Activated CD4-positive, CD25-positive, alpha-beta regulatory T cell (primary cell): Measurements from ENCODE around the gene ANTXR1.

Experiments
- DNase-seq, 4 experiments: peaks; one replicate each; lab custom pipeline; 2025; lab: John Stamatoyannopoulos, UW

Gene ANTXR1

DNA sequence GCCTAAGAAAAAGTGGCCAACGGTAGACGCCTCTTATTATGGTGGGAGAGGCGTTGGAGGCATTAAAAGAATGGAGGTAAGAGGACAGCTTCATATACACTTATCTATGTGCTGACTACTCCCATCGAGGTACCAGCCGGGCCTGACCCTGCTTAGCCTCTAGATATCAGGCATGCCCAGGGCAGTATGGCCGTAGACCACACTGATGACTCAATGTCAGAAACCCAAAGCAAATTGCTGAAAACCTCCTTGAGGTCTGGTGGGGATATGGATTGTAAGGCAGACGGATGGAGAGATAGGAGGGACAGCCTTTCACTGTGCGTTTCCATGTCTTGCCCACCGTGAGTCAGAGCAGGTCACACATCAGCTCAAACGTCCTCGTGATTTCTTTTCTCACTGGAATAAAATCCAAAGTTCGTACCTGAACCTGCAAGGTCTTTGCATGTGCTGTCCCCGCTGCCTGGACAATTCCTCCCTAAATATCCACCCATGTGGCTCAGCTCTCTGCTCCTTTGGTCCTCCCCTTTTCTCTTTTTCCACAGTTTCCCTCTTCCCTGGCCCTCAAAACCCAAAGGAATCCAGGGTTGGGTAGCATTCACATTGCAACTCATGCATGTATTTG lies 168.9 kb downstream of the ANTXR1 start:
- no peak for DNase-seq

DNA sequence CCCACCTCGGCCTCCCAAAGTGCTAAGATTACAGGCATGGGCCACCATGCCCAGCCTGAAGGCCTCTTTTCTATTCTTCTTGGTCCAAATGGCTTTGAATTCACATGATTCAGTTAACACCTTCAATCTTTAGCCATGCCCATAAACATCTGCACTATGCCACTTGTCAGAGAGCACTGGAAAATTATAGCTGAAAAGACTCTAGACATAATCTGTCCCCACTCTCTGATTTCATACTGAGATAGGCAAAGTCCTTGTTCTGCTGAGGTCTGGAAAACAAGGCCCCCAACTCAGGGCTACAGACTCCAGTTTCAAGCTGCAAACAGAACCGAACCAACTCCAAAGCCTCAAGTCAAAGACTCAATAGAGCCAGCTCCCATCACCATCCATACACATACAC lies 170.7 kb downstream of the ANTXR1 start:
- no peak for DNase-seq

DNA sequence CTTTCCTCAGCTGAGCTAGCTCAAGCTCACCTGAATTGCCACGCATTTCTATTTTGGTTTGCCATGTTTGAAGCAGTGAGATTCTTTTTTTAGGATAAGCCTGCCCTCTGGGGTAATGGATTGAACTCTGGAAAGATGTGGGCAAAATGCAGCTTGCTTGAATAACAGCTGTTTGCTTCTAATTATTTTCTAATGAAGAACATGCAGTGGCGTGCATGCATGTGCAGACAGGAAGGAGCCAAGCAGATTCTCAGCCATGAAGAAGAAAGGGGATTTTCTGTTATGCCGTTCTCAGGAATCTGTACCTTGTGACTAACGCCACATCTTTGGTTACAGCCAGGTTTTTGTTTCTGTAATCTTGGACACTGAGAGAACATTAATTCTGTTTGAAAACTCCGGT lies 171.2 kb downstream of the ANTXR1 start:
- no peak for DNase-seq

DNA sequence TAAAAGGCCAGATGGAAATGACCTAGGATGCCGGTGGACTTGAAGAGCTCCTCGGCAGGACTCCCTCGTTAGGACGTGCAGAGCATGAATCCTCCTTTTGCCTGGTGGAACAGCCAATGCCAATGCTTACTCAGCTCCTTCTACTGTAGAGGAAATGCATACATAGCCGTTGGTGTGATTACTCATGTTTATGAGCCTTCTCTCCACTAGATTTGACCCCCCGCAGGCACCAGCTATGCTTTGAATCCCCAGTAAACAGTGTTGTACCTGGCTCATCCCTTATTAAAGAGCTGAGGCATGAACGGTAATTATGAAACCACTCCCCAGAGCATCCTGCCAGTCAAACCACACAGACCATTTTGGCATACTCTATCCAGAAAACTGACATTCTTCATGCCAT lies 172.8 kb downstream of the ANTXR1 start:
- DNase-seq: no peak

DNA sequence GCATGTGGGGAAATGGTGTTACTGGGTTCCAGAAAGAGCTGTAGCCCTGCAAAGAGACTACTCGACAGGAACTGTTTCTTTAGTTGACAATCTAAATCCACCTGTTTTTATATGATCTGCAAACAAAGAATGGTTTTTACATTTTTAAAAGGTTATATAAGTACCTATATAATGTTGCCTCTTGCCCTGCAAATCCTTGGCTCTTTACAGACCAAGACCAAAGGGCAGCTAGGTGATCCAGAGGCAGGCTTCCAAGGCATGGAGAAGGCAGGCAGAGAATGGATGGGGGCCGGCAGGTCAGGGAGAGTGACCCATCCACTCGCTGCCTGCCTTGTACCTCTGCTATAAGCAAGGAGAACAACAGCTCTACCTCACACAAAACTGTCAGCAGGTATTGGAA lies 173.6 kb downstream of the ANTXR1 start:
- DNase-seq: no peak

DNA sequence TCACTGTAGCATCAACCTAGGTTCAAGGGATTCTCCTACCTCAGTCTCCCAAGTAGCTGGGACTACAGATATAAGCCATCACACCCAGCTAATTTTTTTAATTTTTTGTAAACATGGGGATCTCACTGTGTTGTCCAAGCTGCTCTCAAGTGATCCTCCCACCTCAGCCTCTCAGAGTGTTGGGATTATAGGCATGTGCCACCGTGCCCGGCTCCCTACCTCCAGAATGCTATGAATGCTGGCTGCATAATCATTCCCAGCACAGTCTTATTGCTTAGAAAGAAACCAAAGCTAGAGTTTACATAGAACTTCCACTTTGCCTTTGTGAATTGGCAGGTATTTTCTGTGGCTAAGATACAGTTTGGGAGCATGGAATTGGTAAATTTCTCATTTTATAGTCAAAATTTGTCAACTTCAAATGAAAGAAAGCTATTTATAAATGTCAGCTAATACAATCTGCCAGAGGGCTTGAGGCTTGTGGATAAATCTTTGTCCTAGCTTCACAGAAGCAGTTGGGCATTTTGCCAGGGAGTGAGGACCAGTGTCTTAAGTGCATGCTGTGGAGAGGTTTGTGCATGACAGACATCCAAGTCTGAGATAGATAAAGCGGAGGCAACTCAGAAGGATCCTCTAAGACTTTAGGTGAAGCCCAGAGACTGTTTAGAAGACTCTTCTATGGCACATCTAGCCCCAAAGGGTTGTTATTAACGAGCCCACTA lies 175.4 kb downstream of the ANTXR1 start:
- no peak for DNase-seq

DNA sequence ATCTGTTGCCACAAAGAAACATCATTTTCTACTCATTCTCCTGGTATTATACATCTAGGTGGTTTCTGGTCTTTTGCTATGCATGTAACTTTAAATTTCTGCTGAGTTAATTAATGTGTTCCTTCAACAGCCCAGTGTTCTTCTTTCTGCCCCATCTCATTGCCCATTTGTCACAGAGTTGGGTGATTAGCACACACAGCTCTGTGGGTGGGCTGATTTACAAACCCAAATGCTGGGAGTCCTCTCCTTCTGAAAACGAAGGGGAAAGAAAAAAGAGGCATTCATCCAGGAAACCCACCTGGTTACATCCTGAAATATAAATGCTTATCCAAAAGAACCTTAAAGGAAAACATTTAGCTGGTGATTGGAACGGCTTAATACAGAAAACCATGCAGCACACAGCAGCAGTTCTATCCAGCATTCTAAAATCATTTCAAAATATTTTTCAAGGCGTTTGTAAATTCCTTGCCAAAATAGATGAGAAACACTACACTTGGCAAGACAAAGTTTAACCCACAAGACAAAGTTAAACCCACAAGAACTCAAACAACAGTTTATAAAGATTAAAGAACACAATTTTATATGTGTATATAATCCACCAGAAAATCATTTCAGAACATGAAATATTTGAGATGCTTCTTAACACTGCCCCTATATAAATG lies 177.9 kb downstream of the ANTXR1 start:
- DNase-seq: no peak

DNA sequence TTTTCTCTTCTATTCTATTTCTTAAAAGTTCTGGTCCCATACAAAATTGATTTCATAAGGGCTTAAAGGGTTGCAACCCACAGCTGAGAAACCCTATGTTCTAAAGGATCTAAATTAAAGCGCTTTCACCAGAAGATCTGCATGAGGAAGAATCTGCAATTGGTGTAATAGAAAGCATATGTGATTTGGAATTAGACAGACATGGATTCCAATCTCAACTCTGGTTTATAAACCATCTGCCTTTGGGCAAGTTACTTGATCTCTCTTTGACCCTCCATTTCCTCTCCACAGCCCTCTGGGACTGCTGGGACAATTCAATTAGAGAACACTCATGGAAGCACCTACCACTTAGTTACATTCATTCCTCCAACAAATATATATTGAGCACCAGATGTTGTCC lies 178.7 kb downstream of the ANTXR1 start:
- DNase-seq: no peak

DNA sequence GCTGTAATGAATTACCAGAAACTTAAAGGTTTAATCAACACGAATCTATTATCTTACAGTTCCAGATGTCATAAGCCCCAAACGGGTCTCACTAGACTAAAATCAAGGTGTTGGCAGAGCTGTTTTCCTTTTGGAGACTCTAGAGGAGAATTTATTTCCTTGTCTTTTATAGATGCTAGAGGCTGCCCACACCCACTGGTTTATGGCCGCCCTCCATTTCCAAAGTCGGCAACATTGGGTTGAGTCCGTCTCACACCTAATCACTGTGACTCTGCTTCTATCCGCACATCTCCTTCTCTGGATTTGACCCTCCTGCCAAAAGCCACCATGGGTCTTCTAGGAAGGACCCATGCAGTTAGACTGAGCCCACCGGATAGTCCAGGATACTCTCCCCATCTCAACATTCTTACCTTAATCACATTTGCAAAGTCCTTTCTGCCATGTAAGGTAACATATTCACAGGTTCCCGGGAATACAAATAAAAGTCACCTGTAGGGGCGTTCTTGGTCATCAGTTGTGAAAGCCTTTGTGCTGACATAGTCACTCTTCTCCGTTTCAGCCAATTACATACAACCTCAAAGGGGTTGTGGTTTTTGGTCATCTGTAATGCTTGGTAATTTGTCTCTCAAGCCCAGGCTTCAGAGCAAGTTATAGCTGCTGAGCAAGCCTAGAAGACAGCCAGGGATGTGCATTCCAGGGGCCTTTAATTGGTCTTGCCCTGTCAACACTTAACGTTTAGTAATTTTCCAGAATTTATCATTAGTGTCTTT lies 179.4 kb downstream of the ANTXR1 start:
- no peak for DNase-seq

DNA sequence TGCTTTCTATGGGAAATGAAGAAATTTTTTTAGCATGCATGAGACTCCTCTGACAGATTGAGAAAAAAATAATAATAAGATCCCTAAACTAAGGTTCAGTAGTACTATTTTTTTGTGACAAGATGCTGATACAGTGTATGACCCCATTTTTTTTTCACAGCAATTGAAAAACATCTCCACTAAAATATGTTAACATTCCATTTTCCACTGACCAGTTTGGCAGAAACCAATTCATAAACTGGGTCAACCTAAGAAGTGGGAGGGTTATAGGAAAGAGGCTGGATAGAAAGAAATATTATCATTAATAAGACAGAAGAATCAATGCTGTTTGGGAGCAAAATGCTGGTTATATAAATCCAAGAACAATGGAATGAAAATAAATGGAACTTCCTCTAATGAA lies 182.7 kb downstream of the ANTXR1 start:
- DNase-seq: no peak

DNA sequence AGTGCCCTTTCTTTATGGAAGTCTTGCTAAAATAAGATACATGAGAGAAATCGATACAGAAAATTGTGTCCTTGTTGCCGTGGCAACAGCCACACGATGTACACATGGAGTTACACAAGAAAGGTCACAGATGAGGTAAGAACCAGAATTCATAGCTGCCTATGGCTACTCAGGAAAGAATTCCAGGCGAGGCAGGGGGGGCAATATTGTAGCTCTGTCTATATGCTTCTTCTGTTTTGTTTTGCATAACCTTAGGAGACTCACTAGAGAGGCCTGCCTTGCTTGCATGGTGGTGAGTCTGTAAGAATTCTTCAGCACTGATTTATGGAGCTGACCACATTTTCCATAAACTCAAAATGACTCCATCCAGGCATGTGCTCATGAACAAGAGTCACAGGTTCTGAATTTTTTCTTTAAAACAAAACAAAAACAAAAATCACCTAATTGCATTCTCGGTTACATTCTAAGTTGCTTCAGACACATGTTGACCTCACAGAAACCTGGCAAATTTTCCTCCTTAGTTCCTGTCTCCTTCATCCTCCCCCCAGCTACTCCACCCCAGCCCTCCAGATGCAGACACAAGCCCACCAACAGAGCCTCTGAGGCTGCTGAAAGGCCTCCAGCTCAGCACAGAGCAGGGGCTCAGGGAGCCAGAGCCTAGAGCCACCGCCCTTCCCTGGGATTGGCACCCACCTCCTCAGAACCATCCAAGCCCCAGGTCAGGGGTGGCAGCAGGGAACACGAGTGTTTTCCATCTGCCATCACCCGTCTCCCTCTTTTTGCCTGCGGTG lies 183.5 kb downstream of the ANTXR1 start:
- no peak for DNase-seq

DNA sequence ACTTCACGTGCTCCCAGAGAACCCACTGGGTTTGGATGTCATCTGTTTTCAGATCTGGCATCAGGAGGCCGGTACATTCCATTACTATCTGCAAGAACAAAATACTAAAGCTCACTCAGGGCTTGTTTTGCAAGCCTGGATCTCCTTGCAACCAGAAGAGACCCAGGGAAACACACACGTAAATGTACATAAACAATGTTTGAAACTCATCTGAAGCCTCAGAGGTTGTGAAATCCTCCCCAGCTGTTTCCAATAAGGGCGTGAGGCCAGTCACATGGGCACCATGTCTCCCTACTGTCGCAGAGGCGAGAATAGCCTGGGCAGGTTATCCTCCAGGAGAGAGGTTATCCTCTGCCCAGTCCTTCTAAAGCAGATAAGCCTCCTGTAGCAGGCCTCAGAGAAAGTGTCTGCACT lies 187.1 kb downstream of the ANTXR1 start:
- DNase-seq: no peak

DNA sequence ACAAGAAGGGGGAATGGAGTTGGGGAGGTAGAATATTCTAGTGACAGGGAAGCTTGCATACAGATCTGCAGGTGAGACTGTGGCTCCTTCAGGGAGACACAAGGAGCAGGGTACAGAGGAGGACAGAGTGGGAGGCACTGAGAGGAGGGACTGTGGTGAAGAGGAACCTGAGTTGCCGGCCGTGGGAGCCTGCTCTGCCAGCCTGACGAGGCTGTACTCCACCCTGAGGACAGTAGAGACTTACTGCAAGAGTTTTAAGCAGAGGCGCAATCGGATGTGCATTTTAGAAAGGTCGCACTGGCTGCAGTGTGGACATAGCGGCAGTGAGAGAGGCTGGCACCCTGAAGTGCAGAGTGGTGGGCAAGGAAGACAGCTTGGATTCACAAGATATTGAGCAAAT lies 188.3 kb downstream of the ANTXR1 start:
- DNase-seq: no peak

DNA sequence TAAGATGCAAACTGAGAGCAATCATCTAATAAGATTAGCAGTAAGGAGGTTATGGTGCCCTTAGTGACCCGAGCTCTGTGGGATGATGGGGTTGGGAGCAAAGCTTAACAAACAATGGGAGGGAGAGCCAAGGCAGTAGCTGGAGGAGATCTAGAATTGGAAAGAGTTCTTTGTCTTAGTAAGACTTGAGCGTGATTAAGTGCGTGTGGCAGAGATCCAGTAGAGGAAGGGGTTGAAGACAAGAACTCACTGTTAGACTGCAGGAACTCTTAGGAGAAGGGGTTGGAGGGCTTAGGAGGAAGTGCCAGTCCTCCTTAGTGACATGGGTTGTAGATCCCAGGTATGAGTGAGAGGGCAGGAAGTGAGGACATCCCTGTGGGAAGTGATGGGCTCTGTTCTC lies 189.3 kb downstream of the ANTXR1 start:
- DNase-seq: no peak

DNA sequence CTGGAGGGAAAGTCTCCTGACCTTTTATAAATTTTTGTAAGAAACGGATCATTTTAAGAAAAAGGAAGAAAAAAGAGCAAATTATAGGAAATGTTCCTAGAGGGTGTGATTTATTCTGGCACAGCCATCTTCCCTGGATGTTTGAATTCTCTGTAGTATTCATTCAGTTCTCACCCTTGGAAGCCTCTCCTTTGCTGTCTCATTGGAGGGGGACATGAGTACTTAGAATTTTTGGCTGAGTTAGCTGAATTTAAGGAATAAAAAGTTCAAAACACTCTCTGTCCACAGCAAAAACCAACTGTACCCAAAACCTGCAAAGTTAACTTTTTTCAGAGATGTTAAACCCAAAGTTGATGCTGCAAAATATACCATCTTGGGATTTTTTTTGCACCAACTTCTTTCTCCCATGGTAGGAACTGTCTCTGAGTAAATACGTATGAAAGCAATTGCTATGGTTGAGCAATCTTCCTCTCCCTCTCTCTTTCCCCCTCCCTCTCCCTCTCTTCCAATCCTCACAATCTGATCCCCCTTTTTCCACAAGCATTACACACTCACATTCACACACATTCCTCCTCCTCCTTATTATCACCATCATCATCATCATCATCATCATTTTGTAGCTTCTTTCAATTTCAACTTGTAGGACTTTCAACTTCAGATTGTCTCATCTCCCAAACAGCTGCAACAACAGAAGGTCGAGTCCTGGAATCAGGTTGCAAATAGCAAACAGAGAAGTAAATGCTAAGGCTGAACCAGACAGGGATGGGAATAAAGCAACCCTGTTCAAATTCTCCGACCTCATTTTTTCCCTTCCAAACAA lies 190.4 kb downstream of the ANTXR1 start:
- no peak for DNase-seq

DNA sequence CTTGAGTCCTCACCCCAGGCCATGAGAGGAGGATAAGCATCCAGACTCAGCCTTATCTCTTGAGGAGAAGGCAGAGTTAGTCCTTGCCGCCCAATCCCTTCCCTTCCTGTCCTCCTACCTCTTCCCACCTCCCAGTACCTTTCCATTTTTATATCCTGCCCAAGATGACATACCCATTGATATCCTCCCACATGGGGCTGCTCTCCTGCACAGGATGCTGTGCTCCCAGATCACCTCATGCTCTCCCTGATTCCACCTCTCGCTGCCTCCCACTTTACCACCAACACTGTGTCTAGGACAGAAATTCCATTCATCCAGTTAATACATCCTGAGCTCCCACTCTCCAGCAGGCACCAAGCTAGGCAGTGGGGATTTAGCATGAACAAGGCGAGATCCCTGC lies 191.7 kb downstream of the ANTXR1 start:
- DNase-seq: no peak

DNA sequence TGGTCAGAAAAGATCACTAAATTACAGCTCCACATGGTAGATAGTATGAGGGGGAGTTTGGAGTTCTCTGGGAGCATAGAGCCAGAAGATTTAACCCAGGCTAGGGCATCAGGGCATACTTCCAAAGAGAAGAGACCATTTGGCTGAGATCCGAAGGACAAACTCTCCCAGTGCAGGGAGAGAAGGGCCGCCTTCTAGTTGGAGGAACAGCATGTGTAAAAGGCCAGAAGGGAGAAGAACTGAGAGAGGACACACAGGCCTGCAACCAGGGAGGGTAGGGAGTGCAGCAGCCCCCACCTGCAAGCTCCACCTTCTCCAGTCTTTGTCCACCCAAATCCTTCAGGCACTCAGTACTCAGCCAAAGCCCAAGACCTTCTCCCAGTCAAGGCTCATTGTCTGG lies 192.1 kb downstream of the ANTXR1 start:
- DNase-seq: no peak

DNA sequence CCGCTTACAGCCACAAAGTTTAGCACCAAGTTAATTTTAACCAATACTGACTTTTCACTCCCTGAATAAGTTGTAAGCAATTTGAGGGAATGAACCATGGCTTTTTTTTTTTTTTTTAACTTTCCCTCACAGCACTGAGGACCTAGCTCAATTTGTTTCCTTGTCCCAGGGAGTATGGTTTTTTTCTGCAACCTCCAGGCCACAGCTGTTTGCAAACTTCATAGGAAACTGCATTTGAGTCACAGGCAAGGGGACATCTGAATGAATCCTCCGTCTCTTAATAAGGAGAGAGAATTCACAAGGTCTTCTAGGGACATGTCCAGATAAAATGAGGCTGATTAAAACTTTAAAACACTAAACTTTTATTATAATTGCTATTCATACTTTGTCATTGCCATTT lies 192.5 kb downstream of the ANTXR1 start:
- no peak for DNase-seq

DNA sequence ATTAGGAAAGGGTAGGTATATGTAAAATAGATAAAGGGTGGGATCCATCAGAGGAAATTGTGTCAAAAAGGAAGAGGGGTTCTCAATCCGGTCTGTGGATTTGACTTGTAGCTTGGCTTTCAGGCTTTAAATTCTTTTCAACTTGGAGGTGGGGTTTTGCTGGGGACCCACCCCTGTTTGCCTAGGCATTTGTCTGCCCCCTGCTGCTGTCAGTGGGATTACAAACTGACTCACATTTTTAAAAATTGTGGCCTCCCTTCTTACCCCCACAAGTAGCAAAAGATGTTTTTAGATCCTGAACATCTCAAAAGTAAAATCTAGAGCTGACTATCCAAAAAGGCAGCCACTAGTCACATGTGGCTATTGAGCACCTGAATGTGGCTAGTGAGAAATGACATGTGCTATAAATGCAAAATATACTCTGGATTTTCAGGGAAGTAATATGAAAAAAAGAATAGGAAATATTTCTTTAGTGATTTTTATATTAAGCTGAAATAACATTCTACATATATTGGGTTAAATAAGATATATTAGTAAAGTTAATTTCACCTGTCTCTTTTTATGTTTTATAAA lies 195.1 kb downstream of the ANTXR1 start:
- no peak for DNase-seq

DNA sequence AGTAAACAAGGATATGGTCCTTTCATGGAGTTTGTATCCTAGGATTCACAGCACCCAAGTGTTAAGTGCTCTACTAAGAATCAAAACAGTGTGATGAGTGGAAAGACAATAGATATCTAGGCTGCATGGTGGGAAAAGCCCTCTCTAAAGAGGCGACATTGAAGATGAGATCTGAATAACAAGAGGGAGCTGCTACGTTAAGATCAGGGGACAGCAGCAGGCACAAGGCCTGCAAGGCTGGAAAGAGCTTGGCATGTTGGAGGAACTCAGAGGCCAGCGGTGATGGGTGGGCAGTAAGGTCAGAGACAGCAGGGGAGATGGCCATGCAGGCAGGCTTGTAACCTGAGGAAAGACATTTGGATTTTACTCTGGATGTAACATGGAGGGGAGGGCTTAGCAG lies 196.5 kb downstream of the ANTXR1 start:
- no peak for DNase-seq

DNA sequence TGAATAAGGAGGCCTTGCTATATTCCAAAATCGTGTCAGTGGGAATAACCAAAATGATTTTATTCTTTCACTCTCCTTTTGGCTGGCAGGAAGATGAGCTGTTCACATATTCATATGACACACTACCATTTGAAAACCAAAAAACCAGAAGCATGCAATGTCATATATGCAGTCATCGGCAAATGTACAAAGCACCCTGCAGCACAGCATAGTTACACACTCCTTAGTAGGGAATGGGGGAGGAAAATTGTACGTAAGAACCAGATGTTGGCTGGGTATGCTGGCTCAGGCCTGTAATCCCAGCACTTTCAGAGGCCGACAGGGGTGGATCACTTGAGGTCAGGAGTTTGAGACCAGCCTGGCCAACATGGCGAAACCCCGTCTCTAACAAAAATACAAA lies 197.4 kb downstream of the ANTXR1 start:
- DNase-seq: no peak
